ENCODE results near the gene CXCR4.

CXCR4 gene

GRCh38 chr2:136131484-136131960 is 13.6 kb upstream of the CXCR4 start:
- DNase-seq: peak; percentile 28

- DNase-seq: no peak
These were observed 12.6 kb upstream of the CXCR4 start for GRCh38 chr2:136130511-136130910.

- no peak for DNase-seq
These were observed 12.1 kb upstream of the CXCR4 start for GRCh38 chr2:136130045-136130444.

GRCh38 chr2:136129601-136130000 is 11.7 kb upstream of the CXCR4 start:
- DNase-seq: no peak

DNA sequence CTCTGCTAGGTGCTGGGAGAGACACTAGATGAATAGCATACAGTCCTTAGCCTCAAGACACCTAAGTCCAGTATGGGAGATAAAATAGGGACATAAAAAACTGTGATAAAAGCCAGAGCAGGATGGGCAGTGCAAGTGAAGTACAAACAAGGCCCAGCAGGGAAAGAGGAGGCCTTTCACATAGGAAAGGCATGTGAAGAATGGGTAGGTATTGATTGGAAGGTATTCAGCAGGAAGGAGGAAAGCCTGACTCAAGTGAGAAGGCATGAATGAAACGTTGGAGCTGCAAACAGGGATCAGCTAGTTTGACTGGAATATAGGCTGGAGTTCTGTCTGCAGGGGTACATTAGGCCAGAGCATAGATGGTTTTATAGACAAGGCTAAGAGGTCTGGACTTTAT is 11.0 kb upstream of the CXCR4 start:
- no peak for DNase-seq

DNA sequence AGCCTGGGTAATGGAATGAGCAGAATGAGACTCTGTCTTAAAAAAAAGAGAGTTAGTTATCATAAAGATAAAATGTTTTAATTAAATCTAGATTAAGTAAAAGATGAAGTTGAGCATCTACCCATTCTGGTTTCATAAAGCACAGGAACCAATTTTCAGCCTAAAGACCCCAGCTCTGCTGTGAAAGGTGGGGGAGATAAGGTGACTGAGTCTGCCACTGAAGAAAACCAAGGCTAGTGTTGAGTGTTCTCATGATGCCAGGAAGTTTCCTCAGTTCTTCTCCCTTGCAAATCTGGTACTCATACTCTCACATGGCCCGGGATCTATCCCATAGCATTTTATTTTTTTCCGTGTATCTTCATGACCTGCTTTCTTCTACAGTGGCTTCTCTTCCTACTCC is 10.4 kb upstream of the CXCR4 start:
- DNase-seq: no peak

DNA sequence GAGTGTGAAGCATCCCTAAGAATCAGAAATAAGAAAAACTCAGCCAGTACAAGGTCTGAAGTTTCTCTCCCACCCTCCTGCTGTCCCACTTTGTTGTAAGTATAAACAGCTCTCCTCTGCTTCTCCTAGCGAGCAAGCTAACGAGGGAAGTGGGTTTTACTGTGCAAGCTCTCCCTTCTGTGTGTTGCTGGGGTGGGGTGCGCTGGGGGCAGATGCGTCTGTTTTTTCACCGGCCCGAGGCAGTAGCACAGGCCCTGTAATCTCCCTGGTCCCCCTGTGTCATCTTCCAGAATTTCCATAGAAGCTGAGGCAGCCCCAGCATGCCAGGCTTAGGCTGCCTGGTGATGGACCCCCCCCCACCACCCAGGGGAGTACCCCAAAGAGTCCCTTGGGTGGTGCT is 9.4 kb upstream of the CXCR4 start:
- no peak for DNase-seq

- no peak for DNase-seq
These were observed 8.5 kb upstream of the CXCR4 start for GRCh38 chr2:136126421-136126926.

- DNase-seq: no peak
These were observed 8.1 kb upstream of the CXCR4 start for GRCh38 chr2:136126021-136126420.

- no peak for DNase-seq
These were observed 7.3 kb upstream of the CXCR4 start for GRCh38 chr2:136125236-136125635.

GRCh38 chr2:136124805-136125204 is 6.9 kb upstream of the CXCR4 start:
- no peak for DNase-seq

DNA sequence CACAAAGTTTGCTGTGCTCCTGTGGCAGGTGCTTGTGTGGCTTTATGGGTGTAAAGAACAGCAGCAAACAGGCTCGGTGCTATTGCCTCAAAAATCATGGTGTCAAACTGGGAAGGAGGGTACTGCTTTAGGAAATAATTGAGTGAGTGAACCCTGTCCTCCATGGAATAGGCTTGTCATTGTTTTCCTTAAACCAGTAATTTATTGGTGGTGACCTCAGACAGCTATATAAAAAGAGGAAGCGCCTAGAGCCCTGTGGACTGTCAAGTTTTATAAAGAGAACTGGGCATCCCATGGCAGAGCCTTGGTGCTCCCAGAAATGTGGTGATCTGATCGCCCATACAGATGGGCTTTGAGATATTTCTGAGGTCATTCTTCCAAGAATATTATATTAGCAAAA is 4.7 kb upstream of the CXCR4 start:
- DNase-seq: no peak

GRCh38 chr2:136121204-136121910 is 3.4 kb upstream of the CXCR4 start:
- DNase-seq: no peak

GRCh38 chr2:136119717-136120675 is 2.0 kb upstream of the CXCR4 start:
- DNase-seq: no peak

GRCh38 chr2:136118819-136119716 is 1.1 kb upstream of the CXCR4 start:
- peak; percentile 81 for DNase-seq

- peak; percentile 59 for DNase-seq
These were observed 533 bp downstream of the CXCR4 start for GRCh38 chr2:136117391-136117841.

- peak; percentile 71 for DNase-seq
These were observed 1.0 kb downstream of the CXCR4 start for GRCh38 chr2:136116813-136117390.

DNA sequence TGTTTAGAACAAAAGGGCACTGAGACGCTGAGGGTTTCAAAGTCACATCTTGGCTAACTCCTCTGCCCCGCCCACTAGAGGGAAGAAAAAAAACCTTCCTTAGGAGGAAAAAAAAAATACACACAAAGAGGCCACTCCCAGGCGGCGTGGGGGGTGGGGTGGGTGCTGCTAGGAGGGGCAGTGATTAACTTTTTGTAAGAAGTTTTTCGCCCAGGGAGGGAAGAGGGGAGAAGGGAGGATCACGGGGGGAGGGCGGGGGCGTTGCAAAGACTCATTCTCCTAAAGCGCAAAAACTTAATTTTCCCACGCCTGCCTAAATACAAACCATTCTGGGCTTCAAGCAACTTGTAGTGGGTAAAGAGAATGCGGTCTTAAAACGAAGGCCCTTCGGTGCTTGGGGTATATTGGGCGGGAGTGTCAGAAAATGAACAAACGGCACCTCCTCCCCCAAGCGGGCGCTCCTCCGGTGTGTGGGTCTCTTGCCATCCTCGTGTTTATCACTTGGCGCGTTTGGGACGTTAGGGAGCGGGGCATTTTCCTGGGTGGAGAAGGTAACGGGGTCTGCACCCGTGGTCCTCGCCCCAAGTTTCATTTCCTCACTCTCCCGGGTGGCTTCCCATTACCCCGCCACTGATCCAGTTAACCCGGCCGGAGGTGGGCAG is 1.7 kb downstream of the CXCR4 start:
- peak; percentile 60 for DNase-seq

DNA sequence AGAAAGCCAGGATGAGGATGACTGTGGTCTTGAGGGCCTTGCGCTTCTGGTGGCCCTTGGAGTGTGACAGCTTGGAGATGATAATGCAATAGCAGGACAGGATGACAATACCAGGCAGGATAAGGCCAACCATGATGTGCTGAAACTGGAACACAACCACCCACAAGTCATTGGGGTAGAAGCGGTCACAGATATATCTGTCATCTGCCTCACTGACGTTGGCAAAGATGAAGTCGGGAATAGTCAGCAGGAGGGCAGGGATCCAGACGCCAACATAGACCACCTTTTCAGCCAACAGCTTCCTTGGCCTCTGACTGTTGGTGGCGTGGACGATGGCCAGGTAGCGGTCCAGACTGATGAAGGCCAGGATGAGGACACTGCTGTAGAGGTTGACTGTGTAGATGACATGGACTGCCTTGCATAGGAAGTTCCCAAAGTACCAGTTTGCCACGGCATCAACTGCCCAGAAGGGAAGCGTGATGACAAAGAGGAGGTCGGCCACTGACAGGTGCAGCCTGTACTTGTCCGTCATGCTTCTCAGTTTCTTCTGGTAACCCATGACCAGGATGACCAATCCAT is 2.7 kb downstream of the CXCR4 start:
- no peak for DNase-seq

- no peak for DNase-seq
These were observed 3.6 kb downstream of the CXCR4 start for GRCh38 chr2:136114382-136114781.
